Mesendoderm (in vitro differentiated cells): ENCODE data around the gene SPANXA2.
A peak's percentile ranks its signal among the peaks of the same experiment; 100 is the strongest.

ENCODE experiments used
- DNase-seq: peaks from one replicate; pipeline ENCODE4 v3.0.0; 2013
- H2AK5ac ChIP-seq: 2 replicates; pipeline ENCODE4 v1.6.1; 2013; ENCODE audit warnings: low read length, inconsistent platforms
- H2BK120ac ChIP-seq: 2 replicates; pipeline ENCODE4 v1.6.1; 2013; ENCODE audit warnings: low read depth, mild to moderate bottlenecking, low read length, moderate library complexity, mixed read lengths
- H2BK15ac ChIP-seq: replicated peaks from 2 replicates; pipeline ENCODE4 v1.6.1; 2013; ENCODE audit warnings: low read depth, mild to moderate bottlenecking, moderate library complexity
- H2BK5ac ChIP-seq: 2 replicates; pipeline ENCODE4 v1.6.1; 2013; ENCODE audit warnings: low read length, inconsistent platforms
- H3K18ac ChIP-seq: 2 replicates; pipeline ENCODE4 v1.6.1; 2013; ENCODE audit warnings: mild to moderate bottlenecking, low read length, mixed read lengths
- H3K23ac ChIP-seq: one replicate; pipeline ENCODE4 v1.6.1; 2013; ENCODE audit warnings: low read length
- H3K27ac ChIP-seq: 2 replicates; pipeline ENCODE4 v1.5.1; 2013; ENCODE audit warnings: low read depth, mild to moderate bottlenecking, inconsistent platforms, low read length, moderate library complexity
- H3K27me3 ChIP-seq: 2 replicates; pipeline ENCODE4 v1.6.1; 2013; ENCODE audit warnings: low read length, control low read depth, mild to moderate bottlenecking, inconsistent platforms; ENCODE audit not compliant: insufficient read depth, poor library complexity
- H3K36me3 ChIP-seq: 2 replicates; pipeline ENCODE4 v1.6.1; 2013; ENCODE audit warnings: low read length, inconsistent platforms; ENCODE audit not compliant: control insufficient read depth, insufficient read depth
- H3K4ac ChIP-seq: one replicate; pipeline ENCODE4 v1.6.1; 2013; ENCODE audit warnings: low read depth, mild to moderate bottlenecking, low read length, moderate library complexity
- H3K4me1 ChIP-seq: 2 replicates; pipeline ENCODE4 v1.6.1; 2013; ENCODE audit warnings: low read depth, low read length, inconsistent platforms; ENCODE audit not compliant: control insufficient read depth
- H3K4me2 ChIP-seq: 2 replicates; pipeline ENCODE4 v1.6.1; 2013; ENCODE audit warnings: low read length
- H3K4me3 ChIP-seq: 2 replicates; pipeline ENCODE4 v1.5.1; 2013; ENCODE audit warnings: mild to moderate bottlenecking, low read length
- H3K56ac ChIP-seq: one replicate; pipeline ENCODE4 v1.6.1; 2013; ENCODE audit warnings: low read length
- H3K79me1 ChIP-seq: 2 replicates; pipeline ENCODE4 v1.6.1; 2013; ENCODE audit warnings: low read length, inconsistent platforms
- H3K79me2 ChIP-seq: 2 replicates; pipeline ENCODE4 v1.6.1; 2013; ENCODE audit warnings: mild to moderate bottlenecking, low read length; ENCODE audit not compliant: control insufficient read depth, insufficient read depth
- H3K9ac ChIP-seq: 2 replicates; pipeline ENCODE4 v1.6.1; 2013; ENCODE audit warnings: low read length, inconsistent platforms
- H4K5ac ChIP-seq: one replicate; pipeline ENCODE4 v1.6.1; 2013; ENCODE audit warnings: low read length
- H4K8ac ChIP-seq: one replicate; pipeline ENCODE4 v1.6.1; 2013; ENCODE audit warnings: low read depth, mild to moderate bottlenecking, control low read depth, low read length, moderate library complexity
- WGBS: extraction: QIAGEN DNeasy Blood & Tissue Kit; methylation state at CpG from one replicate; pipeline ENCODE4 v1.1.7; 2013; ENCODE audit warnings: low lambda C conversion rate, missing lambda C conversion rate; ENCODE audit not compliant: insufficient coverage; ENCODE audit errors: extremely low coverage; 5-methylcytosine and 5-hydroxymethylcytosine counted together

The SPANXA2 gene

DNA sequence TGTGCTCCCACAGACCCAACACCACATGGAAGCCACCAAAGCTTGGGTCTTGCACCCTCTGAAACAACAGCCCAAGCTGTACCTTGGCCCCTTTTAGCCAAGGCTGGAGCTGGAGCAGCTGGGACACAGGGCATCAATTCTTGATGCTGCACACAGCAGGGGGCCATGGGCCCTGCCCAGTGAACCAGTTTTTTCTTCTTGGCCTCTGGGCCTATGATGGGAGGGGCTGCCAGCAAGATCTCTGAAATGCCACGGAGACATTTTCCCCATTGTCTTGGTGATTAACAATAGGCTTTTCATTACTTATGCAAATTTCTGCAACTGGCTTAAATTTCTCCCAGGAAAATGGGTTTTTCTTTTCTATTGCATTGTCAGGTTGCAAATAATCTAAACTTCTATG is 49.0 kb downstream of the SPANXA2 start:
- peak; percentile 21 for DNase-seq
- WGBS = no CpG with 5 or more reads among the region's 1 CpG
- Histone ChIP-seq H3K27me3 (no peaks in the 10 kb centered on the region), H3K9ac (no peak overlapping the region), H3K4me2 (no peak overlapping the region), H3K23ac (no peak overlapping the region), H3K18ac (no peak overlapping the region), H4K5ac (no peak overlapping the region), H3K4me3 (no peak overlapping the region), H3K36me3 (no peaks in the 10 kb centered on the region), H2AK5ac (no peak overlapping the region), H3K4me1 (no peaks in the 10 kb centered on the region), H2BK15ac (no peak overlapping the region), H3K4ac (no peak overlapping the region), H3K56ac (no peak overlapping the region), H2BK5ac (no peak overlapping the region), H3K79me1 (no peaks in the 10 kb centered on the region), H4K8ac (no peak overlapping the region), H2BK120ac (no peak overlapping the region), H3K79me2 (no peaks in the 10 kb centered on the region), H3K27ac (no peak overlapping the region)
